Iris pigment epithelial cell (primary cell): ENCODE data around the gene MCF2L.
"Not testable (repeated sequence)": the region's sequence is repeated elsewhere in the genome, so short reads cannot be mapped to it uniquely, and the experiment has no call there.

Experiments used
- DNase-seq: peaks from one replicate; pipeline ENCODE4 v3.0.0-alpha.2; 2011; ENCODE audit warnings: low read depth

The MCF2L gene

GRCh38 chr13:113050734-113051431 is 81.9 kb downstream of the MCF2L start:
- DNase-seq, result no peak

GRCh38 chr13:113051641-113052040 is 82.6 kb downstream of the MCF2L start:
- DNase-seq, result no peak

- DNase-seq, result no peak
Observed at GRCh38 chr13:113052206-113052605, 83.2 kb downstream of the MCF2L start.

- DNase-seq, result no peak
Observed at GRCh38 chr13:113052971-113053370, 84.0 kb downstream of the MCF2L start.

GRCh38 chr13:113053376-113053775 is 84.4 kb downstream of the MCF2L start:
- no peak for DNase-seq

GRCh38 chr13:113053801-113054604 is 85.0 kb downstream of the MCF2L start:
- no peak for DNase-seq

GRCh38 chr13:113057084-113057483 is 88.1 kb downstream of the MCF2L start:
- no peak for DNase-seq

- DNase-seq, result not testable (repeated sequence)
Observed at GRCh38 chr13:113057559-113057958, 88.5 kb downstream of the MCF2L start.

GRCh38 chr13:113058129-113058987 is 89.3 kb downstream of the MCF2L start:
- no peak for DNase-seq

- no peak for DNase-seq
Observed at GRCh38 chr13:113058988-113059850, 90.2 kb downstream of the MCF2L start.

- no peak for DNase-seq
Observed at GRCh38 chr13:113059891-113060290, 90.9 kb downstream of the MCF2L start.

- DNase-seq, result no peak
Observed at GRCh38 chr13:113060557-113061270, 91.7 kb downstream of the MCF2L start.

GRCh38 chr13:113061271-113061625 is 92.2 kb downstream of the MCF2L start:
- no peak for DNase-seq

- DNase-seq, result no peak
Observed at GRCh38 chr13:113061796-113062425, 92.9 kb downstream of the MCF2L start.

- no peak for DNase-seq
Observed at GRCh38 chr13:113062691-113063090, 93.7 kb downstream of the MCF2L start.

GRCh38 chr13:113063091-113063491 is 94.1 kb downstream of the MCF2L start:
- DNase-seq, result no peak

GRCh38 chr13:113064000-113064533 is 95.1 kb downstream of the MCF2L start:
- DNase-seq, result no peak

- peak; percentile 46 for DNase-seq
Observed at GRCh38 chr13:113064534-113065405, 95.8 kb downstream of the MCF2L start.
